NCI-H2171 (cell line): Measurements from ENCODE around the gene INHBE.
"Not testable (repeated sequence)": the region's sequence is repeated elsewhere in the genome, so short reads cannot be mapped to it uniquely, and the experiment has no call there.

Experiments used
- DNase-seq: peaks from one replicate; lab custom pipeline; 2025; lab: John Stamatoyannopoulos, UW

INHBE gene

DNA sequence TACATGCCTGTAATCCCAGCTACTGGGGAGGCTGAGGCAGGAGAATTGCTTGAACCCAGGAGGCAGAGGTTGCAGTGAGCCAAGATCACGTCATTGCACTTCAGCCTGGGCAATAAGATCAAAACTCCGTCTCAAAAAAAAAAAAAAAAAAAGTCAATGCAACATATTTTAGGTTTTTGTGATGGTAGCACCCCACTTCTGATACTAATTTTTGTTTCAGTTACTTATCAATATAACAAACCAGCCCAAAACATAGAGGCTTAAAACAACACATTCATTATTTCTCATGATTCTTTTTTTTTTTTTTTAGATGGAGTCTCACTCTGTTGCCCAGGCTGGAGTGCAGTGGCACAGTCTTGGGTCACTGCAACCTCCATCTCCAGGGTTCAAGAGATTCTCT, 13.7 kb upstream of the INHBE start:
- DNase-seq: not testable (repeated sequence)

DNA sequence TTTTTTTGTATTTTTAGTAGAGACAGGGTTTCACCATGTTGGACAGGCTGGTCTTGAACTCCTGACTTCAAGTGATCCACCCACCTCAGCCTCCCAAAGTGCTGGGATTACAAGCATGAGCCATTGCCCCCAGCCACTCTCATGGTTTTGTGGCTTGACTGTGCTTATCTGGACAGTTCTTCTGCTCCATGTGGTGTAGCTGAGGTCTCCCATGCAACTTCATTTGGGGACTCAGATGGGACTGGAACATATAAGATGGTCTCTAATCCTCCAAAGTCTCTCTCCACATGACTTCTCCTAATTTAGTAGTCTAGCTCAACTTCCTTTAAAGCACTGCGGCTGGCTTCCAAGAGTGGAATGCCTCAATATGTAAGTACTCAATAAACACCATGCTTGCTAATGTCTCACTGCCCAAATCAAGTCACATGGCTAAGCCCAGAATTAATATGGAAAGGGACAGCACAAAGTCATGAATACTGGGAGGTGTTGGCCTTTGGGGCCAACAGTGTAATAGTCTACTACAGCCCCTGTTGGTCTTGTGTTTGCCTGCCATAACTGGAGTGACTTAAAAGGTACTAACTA, 13.2 kb upstream of the INHBE start:
- DNase-seq: no peak

DNA sequence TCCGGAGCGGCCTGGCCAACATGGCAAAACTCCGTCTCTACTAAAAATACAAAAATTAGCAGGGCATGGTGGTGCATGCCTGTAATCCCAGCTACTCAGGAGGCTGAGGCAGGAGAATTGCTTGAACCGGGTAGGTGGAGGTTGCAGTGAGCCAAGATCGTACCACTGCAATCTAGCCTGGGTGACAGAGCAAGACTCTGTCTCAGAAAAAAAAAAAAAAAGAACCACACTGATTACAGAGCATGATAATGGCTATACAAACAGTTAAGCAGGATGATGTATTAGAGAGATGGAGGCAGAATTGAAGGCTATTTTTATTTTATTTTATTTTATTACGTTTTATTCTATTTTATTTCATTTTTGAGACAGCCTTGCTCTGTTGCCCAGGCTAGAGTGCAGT, 10.8 kb upstream of the INHBE start:
- DNase-seq: not testable (repeated sequence)

DNA sequence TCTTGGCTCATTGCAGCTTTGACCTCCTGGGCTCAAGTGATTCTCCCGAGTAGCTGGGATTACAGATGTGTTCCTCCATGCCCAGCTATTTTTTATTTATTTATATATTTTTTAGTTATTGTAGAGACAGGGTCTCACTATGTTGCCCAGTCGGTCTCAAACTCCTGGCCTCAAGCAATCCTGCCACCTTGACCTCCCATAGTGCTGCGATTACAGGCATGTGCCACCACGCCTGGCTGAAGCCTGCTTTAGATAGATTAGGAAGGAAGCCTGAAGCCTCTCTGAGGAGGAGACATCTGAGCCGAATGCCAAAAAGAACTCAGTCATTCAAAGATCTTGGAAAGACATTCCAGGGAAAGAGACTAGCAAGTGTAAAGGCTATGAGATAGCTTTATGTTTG, 10.4 kb upstream of the INHBE start:
- DNase-seq: no peak

DNA sequence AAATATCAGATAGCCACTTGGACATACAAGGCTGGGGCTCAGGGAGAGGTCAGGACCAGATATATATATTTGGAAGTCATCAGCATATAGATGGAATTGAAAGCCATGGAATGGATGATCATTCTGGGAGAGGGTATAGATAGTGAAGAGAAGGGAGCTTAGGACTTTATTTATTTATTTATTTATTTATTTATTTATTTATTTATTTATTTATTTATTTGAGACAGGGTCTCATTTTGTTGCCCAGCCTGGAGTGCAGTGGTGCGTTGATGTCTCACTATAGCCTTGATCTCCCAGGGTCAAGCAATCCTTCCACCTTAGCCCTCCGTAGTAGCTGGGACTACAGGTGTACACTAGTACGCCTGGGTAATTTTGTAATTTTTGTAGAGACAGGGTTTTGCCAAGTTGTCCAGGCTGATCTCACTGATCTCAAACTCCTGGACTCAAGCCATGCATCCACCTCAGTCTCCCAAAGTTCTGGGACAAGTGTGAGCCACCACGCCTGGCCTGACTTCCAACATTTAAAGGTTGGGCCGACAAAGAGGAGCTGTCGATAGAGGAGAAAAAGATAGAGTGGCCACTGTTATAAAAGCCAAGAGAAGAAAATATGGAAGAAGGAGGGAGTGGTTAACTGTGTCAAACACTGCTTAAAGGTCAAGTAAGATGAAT, 8.7 kb upstream of the INHBE start:
- DNase-seq: no peak

DNA sequence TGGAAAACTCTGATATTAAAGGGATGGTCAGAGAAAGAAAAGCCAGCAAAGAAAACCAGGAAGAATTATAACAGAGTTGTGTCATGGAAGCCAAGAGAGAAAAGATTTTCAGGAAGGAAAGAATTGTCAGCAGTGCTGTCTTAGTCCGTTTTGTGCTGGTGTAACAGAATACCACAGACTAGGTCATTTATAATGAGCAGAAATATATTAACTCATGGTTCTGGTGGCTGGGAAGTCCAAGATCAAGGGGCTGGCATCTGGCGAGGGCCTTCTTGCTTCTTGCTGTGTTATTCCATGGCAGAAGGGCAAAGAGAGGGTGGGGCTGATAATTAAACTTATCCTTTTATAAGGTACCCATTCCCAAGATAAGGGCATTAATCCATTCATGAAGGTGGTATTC, 6.4 kb upstream of the INHBE start:
- DNase-seq: no peak

DNA sequence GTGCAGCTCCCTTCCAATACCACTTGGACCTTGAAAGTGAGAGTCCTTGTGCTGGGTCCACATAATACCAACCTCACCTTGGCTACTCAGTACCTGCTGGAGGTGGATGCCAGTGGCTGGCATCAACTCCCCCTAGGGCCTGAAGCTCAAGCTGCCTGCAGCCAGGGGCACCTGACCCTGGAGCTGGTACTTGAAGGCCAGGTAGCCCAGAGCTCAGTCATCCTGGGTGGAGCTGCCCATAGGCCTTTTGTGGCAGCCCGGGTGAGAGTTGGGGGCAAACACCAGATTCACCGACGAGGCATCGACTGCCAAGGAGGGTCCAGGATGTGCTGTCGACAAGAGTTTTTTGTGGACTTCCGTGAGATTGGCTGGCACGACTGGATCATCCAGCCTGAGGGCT, 5.7 kb upstream of the INHBE start:
- DNase-seq: no peak

DNA sequence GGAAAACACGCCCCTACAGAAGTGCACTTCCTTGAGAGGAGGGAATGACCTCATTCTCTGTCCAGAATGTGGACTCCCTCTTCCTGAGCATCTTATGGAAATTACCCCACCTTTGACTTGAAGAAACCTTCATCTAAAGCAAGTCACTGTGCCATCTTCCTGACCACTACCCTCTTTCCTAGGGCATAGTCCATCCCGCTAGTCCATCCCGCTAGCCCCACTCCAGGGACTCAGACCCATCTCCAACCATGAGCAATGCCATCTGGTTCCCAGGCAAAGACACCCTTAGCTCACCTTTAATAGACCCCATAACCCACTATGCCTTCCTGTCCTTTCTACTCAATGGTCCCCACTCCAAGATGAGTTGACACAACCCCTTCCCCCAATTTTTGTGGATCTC, 5.0 kb upstream of the INHBE start:
- DNase-seq: no peak

DNA sequence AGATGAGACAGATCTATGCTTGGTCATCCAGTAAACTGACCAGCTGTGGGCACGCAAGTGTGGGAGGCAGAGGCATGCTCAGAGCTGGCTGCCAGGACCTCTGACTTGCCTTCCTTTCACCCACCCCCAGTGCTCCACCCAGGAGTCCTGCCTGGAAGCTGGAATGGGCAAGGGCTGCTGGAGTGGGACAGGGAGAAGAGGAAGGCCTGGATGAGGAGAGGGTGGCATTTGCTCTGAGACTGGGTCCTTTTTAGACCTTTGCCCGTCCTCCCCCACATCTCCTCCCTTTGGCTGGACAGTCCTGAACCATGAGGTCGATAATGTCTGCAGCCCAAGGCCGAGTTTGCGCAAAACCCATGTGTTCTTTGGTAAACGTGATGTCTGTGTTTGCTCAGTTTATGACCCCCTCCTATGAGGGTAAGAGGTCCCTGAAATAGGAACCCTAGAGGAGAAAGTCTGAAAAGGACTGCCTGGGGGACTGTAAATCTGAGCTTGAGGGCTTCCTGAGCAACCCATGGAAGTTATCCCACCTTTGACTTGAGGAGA, 3.8 kb upstream of the INHBE start:
- no peak for DNase-seq

DNA sequence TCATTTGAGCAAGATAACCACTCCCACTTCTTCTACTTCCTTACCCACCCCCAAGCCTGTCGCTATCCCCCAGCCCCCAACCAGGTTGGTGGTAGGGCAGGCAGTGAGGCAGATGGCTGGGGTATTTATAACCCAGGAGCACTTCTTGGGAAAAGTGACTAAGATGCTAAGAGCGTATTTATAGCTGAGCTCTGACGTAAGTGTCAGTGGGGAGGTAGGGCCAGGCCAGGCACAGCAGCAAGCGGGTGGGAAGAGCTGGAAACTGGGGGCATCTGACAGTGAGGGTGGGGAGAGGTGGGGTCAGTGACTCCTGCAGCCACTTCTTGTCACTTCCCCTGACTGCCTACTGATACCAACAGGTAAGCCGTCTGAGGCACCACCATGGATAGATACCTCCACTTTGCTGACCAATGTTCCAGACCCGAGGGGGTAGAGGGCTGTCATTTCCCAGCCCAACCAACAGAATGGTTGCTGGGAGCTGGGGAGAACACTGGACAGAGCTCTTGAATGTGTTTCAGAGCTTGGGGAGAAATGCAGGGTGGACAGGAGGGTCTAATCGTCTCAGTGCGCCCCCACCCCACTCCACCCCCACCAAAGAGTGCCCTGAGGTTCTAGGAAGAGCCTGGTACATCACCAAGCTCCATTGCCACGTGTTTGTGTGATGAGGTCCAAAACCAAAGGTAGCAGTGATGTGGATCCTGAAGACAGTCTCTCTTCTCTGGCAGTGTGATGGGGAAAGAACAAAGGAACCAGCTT, 2.7 kb upstream of the INHBE start:
- DNase-seq: peak; percentile 67

DNA sequence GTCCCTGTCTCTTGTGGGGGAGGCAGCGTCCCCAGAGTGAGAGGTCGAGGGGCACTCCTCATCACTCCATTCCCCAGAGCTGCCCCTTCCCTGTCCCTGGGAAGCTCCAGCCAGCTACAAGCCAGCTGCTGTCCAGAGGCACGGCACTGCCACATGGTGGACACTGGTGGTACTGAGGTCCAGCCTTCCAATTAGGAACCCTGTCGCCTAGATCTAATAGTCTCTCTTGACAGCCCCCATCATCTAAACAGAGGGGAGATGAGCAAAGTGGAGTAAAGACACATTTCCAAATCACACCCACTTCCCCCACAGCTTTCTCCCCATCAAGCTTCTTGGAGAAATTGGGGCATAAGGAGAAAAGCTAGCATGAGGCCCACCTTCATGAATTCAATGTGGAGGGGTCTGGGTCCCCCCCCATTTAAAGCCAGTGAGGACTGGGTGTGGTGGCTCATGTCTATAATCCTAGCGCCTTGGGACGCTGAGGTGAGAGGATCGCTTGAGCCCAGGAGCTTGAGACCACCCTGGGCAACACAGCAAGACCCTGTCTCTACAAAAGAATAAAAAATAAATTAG, 2.1 kb upstream of the INHBE start:
- DNase-seq: peak; percentile 36

DNA sequence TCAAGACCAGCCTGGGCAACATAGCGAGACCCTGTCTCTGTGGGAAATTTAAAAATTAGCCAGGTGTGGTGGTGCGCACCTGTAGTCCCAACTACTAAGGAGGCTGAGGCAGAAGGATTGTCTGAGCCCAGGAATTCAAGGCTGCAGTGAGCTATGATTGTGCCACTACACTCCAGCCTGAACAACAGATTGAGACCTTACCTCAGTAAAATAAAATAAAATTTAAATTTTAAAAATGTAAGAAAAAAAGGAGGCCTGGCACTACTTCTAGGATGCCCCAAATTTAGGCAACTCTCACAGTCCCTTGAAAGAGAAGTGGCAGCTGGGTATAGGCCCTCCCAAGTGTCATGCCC, 918 bp upstream of the INHBE start:
- DNase-seq: no peak

DNA sequence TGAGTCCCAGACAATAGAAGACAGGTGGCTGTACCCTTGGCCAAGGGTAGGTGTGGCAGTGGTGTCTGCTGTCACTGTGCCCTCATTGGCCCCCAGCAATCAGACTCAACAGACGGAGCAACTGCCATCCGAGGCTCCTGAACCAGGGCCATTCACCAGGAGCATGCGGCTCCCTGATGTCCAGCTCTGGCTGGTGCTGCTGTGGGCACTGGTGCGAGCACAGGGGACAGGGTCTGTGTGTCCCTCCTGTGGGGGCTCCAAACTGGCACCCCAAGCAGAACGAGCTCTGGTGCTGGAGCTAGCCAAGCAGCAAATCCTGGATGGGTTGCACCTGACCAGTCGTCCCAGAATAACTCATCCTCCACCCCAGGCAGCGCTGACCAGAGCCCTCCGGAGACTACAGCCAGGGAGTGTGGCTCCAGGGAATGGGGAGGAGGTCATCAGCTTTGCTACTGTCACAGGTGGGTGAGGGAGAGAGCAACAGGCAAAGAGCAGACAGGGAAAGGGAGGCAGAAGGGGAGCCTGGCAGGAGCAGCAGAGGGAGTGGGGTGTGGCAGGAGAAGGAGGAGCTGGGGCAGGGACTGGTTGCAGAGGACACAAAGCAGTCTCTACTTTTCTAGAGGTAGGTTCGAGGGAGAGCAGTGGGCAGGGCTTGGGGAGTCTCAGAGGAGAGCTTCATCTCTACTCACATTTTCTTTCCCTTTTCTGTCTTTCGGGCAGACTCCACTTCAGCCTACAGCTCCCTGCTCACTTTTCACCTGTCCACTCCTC, 452 bp downstream of the INHBE start:
- peak; percentile 48 for DNase-seq

DNA sequence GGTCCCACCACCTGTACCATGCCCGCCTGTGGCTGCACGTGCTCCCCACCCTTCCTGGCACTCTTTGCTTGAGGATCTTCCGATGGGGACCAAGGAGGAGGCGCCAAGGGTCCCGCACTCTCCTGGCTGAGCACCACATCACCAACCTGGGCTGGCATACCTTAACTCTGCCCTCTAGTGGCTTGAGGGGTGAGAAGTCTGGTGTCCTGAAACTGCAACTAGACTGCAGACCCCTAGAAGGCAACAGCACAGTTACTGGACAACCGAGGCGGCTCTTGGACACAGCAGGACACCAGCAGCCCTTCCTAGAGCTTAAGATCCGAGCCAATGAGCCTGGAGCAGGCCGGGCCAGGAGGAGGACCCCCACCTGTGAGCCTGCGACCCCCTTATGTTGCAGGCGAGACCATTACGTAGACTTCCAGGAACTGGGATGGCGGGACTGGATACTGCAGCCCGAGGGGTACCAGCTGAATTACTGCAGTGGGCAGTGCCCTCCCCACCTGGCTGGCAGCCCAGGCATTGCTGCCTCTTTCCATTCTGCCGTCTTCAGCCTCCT, 1.1 kb downstream of the INHBE start:
- DNase-seq: peak; percentile 52

DNA sequence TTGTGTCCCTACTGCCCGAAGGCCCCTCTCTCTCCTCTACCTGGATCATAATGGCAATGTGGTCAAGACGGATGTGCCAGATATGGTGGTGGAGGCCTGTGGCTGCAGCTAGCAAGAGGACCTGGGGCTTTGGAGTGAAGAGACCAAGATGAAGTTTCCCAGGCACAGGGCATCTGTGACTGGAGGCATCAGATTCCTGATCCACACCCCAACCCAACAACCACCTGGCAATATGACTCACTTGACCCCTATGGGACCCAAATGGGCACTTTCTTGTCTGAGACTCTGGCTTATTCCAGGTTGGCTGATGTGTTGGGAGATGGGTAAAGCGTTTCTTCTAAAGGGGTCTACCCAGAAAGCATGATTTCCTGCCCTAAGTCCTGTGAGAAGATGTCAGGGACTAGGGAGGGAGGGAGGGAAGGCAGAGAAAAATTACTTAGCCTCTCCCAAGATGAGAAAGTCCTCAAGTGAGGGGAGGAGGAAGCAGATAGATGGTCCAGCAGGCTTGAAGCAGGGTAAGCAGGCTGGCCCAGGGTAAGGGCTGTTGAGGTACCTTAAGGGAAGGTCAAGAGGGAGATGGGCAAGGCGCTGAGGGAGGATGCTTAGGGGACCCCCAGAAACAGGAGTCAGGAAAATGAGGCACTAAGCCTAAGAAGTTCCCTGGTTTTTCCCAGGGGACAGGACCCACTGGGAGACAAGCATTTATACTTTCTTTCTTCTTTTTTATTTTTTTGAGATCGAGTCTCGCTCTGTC, 1.8 kb downstream of the INHBE start:
- DNase-seq: no peak

DNA sequence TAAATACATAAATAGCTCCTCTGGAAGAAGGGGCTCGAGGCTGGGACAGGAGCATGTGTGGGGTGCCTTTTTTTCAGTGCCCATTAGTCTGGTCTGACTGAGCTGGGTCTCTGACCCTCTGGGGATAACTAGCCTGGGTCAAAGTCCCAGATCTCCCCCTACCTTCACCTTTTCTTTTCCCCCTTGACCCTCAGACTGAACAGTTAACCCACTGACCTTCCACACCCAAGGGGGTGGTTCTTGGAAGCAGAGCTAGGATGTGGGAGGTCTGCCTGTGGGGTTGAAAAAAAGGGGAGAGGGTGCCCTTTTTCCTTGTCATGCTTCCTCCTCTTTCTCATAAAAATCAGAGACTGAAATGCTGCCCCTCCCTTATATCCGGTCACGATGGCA, 3.6 kb downstream of the INHBE start:
- DNase-seq: no peak

DNA sequence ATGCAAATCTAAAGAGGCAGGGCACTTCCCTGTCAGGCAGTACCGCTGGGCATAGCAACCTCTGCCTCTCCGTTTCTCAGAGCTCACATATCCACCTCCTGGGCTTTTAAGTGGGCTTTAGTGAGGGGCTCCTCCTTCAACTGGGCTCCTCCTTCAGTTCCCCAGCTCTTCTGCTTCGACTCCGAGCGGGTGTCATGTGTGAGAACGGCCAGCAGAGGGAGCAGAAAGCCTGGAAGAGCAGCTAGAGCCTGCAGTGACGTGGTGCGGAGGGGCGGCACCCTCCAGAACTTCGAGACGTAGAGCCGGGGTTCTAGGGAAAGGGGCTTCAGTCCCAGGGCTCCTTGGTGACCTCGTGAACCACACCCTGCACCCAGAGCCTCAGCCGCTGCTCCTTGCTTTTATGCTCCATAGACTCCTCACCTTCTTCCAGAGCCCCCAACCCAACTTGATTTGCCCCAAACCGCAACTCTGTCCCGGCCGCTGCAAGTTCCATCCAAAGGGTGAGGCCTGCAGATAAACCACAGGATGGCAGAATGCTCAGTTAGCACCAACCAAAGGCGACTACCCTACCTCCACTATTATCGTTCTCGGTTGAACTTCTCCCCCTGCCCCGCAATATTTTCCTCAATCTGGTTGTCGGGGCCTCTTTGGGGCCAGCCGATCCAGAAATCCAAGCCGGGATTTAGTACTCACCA, 4.1 kb downstream of the INHBE start:
- peak; percentile 87 for DNase-seq

DNA sequence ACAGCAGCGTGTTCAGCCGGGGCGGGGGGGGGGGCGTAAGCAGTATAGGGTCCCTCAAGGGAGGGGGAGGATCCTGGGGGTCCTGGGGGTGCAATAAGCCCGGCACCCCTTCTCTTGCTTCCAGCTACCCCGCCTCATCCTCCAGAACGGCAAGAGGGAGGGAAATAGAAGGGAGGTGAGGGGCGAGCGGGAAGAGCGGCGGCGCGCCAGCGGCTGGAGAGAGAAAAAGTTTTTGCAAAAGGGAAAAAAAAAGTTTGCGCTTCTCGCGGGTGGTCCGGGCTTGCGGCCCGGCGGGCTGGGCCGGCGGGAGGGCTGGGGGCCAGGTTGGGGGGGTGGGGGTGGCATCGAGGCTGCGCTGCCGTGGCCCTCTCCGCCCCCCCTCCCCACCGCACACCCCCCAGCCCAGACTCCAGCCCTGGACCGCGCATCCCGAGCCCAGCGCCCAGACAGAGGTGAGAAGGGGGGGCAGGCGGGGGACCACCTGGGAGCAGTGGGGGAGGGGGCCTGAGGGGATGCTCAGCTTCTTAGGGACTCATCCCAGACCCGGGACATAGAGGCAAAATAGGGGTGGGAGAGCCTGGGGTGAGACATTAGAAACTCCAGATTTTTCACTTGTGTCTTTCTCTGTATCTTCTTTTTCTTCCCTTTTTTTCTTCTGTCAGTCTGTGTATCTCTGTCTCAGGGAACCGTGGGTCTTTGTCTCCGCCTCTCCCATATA, 4.8 kb downstream of the INHBE start, which contains the start of gene GLI1:
Gene GLI1 (plus strand): TSS at position 36 of the 718 bp plus-strand sequence. CDS start 3,907 bp downstream, outside the sequence.
- DNase-seq: no peak

DNA sequence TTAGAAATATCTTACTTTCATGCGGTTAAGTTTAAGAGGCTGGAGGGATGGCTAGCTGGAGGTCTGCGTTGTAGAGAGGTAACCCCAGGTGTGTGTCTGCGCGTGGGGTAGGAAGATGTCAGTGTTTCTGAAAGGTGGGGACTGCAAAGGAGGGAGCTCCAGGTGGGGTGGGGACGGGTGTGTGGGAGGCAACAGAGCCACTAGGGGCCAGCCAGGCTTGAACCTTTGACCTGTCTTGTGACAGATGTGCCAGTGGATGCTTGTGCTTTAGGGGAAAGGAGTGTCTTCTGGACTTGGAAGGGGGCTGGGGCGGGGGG, 5.3 kb downstream of the INHBE start:
- DNase-seq: no peak

DNA sequence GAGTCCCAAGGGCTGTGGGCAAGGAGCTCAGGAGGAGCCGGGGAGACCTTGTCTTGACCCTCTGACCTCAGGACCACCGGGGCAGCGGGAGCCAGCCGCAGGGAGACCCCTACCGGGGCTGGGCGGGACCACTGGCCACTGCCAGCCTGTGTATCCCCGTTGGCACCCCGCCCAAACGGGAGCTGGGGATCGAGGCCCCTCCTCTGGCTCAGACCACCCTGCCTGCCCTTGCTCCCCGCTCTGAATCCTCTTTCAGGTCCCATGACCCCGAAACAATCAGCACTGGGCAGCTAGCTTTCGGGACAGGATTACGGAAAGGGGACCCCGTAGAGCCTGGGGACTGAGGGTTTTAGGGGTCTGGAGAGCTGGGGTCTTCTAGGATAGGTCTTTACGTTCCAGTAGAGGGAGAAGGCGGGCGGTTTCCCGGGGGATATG, 5.8 kb downstream of the INHBE start:
- DNase-seq: no peak
